ENCODE data around the gene UNC5CL.

Gene UNC5CL

GRCh38 chr6:41051873-41052272 is 12.9 kb upstream of the UNC5CL start:
- peak overlapping the region; percentile 46 for H2AFZ ChIP-seq (ENCODE audit: low read depth, low read length, severe bottlenecking)
- H3F3A ChIP-seq (ENCODE audit: insufficient read depth) = no peaks in the 10 kb centered on the region

DNA sequence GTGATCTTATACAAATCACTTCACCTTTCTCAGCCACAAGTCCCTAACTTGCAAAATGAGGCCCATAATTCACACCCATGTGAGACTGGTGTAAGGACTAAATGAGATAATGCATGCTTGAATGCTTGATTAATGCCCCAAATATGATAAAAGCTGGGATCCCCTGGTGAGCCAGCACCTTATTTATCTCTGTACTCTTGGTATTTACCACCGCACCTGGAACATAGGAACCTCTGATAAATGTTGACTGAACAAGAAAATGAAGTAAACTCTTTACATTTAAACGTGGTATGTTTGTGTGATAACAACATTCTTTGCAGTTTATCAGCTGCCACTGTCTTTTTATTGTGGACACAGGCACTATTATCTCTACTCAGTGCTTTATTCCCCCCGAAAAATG is 11.5 kb upstream of the UNC5CL start:
- Histone ChIP-seq H3F3A (ENCODE audit: insufficient read depth) (no peaks in the 10 kb centered on the region), H3K27me3 (ENCODE audit: low read length) (no peaks in the 10 kb centered on the region), H3K36me3 (ENCODE audit: low read length) (no peaks in the 10 kb centered on the region), H4K20me1 (ENCODE audit: low read depth, low read length) (no peaks in the 10 kb centered on the region), H3K27ac (ENCODE audit: low read depth, low read length) (no peak overlapping the region), H3K9me3 (ENCODE audit: insufficient read depth, low read length) (no peaks in the 10 kb centered on the region), H2AFZ (ENCODE audit: low read depth, low read length, severe bottlenecking) (no peak overlapping the region), H3K79me2 (ENCODE audit: insufficient read depth, low read length) (no peaks in the 10 kb centered on the region), H3K9ac (ENCODE audit: low read length) (no peak overlapping the region), H3K4me3 (ENCODE audit: insufficient read depth, low read length, poor library complexity, severe bottlenecking) (no peak overlapping the region), H3K9me2 (replicated peaks; ENCODE audit: insufficient read depth, low read length) (no peaks in the 10 kb centered on the region), H3K4me2 (ENCODE audit: low read depth, low read length, poor library complexity, severe bottlenecking) (no peak overlapping the region)
- TF ChIP-seq EZH2phosphoT487 (conservative IDR thresholded peaks at IDR 0.05; ENCODE audit: low read length) (no peak), CTCF (IDR thresholded peaks at IDR 0.05; ENCODE audit: insufficient read depth, low read length, poor library complexity, severe bottlenecking) (no peak)

More at GRCh38 chr6:41051873-41052272, 12.9 kb upstream of the UNC5CL start:
- Histone ChIP-seq H3K9me2 (replicated peaks; ENCODE audit: insufficient read depth, low read length) (no peaks in the 10 kb centered on the region), H3K27ac (ENCODE audit: low read depth, low read length) (peak overlapping the region; percentile 1; the same call in 1 of the 2 replicates), H4K20me1 (ENCODE audit: low read depth, low read length) (no peaks in the 10 kb centered on the region), H3K9ac (ENCODE audit: low read length) (no peak overlapping the region), H3K36me3 (ENCODE audit: low read length) (no peaks in the 10 kb centered on the region), H3K4me3 (ENCODE audit: insufficient read depth, low read length, poor library complexity, severe bottlenecking) (no peak overlapping the region), H3K4me2 (ENCODE audit: low read depth, low read length, poor library complexity, severe bottlenecking) (peak overlapping the region; percentile 27), H3K79me2 (ENCODE audit: insufficient read depth, low read length) (no peaks in the 10 kb centered on the region), H3K9me3 (ENCODE audit: insufficient read depth, low read length) (no peaks in the 10 kb centered on the region), H3K27me3 (ENCODE audit: low read length) (no peaks in the 10 kb centered on the region)
- TF ChIP-seq CTCF (IDR thresholded peaks at IDR 0.05; ENCODE audit: insufficient read depth, low read length, poor library complexity, severe bottlenecking) = no peak

DNA sequence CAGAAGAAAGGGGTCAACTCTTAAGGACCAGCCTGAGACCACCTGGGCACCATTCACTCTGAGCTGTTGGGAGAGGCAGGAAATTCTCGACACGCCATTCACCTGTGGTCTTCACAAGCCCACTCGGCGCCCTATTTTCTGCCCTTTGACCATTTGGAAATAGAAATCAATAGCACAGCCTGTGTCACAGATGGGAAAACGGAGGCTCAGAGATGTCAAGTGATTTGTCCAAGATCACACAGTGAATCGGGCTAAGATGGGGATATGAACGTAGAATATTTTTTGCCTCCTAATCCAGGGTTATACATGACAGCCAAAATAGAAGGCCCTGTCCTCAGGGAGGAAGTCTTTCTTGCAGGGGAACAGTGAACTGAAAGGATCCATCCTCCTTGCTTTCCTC is 10.9 kb upstream of the UNC5CL start:
- Histone ChIP-seq H3K36me3 (ENCODE audit: low read length) (no peaks in the 10 kb centered on the region), H3K27ac (ENCODE audit: low read depth, low read length) (no peak overlapping the region), H3F3A (ENCODE audit: insufficient read depth) (no peaks in the 10 kb centered on the region), H3K79me2 (ENCODE audit: insufficient read depth, low read length) (no peaks in the 10 kb centered on the region), H3K9me2 (replicated peaks; ENCODE audit: insufficient read depth, low read length) (no peaks in the 10 kb centered on the region), H3K9ac (ENCODE audit: low read length) (no peak overlapping the region), H2AFZ (ENCODE audit: low read depth, low read length, severe bottlenecking) (no peak overlapping the region), H3K9me3 (ENCODE audit: insufficient read depth, low read length) (no peaks in the 10 kb centered on the region), H4K20me1 (ENCODE audit: low read depth, low read length) (no peaks in the 10 kb centered on the region), H3K4me2 (ENCODE audit: low read depth, low read length, poor library complexity, severe bottlenecking) (no peak overlapping the region), H3K27me3 (ENCODE audit: low read length) (no peaks in the 10 kb centered on the region), H3K4me3 (ENCODE audit: insufficient read depth, low read length, poor library complexity, severe bottlenecking) (no peak overlapping the region)
- no peak for TF ChIP-seq CTCF (IDR thresholded peaks at IDR 0.05; ENCODE audit: insufficient read depth, low read length, poor library complexity, severe bottlenecking)
- TF ChIP-seq EZH2phosphoT487 (conservative IDR thresholded peaks at IDR 0.05; ENCODE audit: low read length) = no peak

Data from SU-DHL-6 (cell line).